Endothelial cell of umbilical vein (primary cell): Measurements from ENCODE around the gene FTO. TPM values are rescaled to one million over a fixed set of nuclear protein-coding genes. Genes with fewer than 3 reads are reported as not detected.

Experiments
- BruUV-seq: library from RNA; stranded (reverse); fragments of 400-500 nt; replicated peaks from 2 replicates; lab custom pipeline; 2021; lab: Mats Ljungman, UMichigan
- CTCF ChIA-PET: fragments of 300-600, 350-600 bp; sonication (Branson Sonifier 250); formaldehyde crosslinking; loops from one replicate; lab custom pipeline; 2021; ENCODE audit warnings: antibody characterized with exemption, inconsistent platforms; lab: Charles Lee
- POLR2A ChIA-PET: fragments of 300-600, 350-600 bp; sonication (Branson Sonifier 250); formaldehyde crosslinking; loops from one replicate; lab custom pipeline; 2021; ENCODE audit warnings: antibody characterized with exemption, inconsistent platforms; lab: Charles Lee
- DNase-seq: peaks from one replicate; pipeline ENCODE4 v3.0.0-alpha.2; 2011; ENCODE audit warnings: low read depth, low spot score
- FAIRE-seq: peaks from 2 replicates; lab custom pipeline; 2011; peaks lifted over from hg19 to GRCh38; lab: Jason Lieb, UNC
- H2AFZ ChIP-seq: 2 replicates; pipeline ENCODE4 v1.6.0; 2012; ENCODE audit warnings: low read depth, low read length, control low read depth, inconsistent platforms
- H3K27ac ChIP-seq: 2 replicates; pipeline ENCODE4 v1.5.1; 2011; ENCODE audit warnings: low read depth, mild to moderate bottlenecking, control low read depth, low read length, moderate library complexity; ENCODE audit not compliant: insufficient read depth
- H3K27me3 ChIP-seq, 2 experiments: 2 replicates each; pipeline versions ENCODE4 v1.6.0 to v1.6.1; 2011; ENCODE audit warnings: low read length in 2 of 2, mixed read lengths in 1 of 2; ENCODE audit not compliant: control insufficient read depth in 2 of 2, insufficient read depth in 2 of 2
- H3K36me3 ChIP-seq, 2 experiments: 2 replicates in 1 of 2; 3 replicates in 1 of 2; pipeline ENCODE4 v1.5.1; 2011; ENCODE audit warnings: low read length in 2 of 2, mild to moderate bottlenecking in 1 of 2, moderate library complexity in 1 of 2; ENCODE audit not compliant: control insufficient read depth in 2 of 2, insufficient read depth in 2 of 2; ENCODE audit errors: extremely low read depth in 1 of 2
- H3K4me1 ChIP-seq: 3 replicates; pipeline ENCODE4 v1.5.1; 2011; ENCODE audit warnings: mild to moderate bottlenecking, low read length; ENCODE audit not compliant: control insufficient read depth, insufficient read depth; ENCODE audit errors: extremely low read depth
- H3K4me2 ChIP-seq: 2 replicates; pipeline ENCODE4 v1.6.1; 2011; ENCODE audit warnings: low read length, control low read depth, mixed read lengths; ENCODE audit not compliant: insufficient read depth
- H3K4me3 ChIP-seq, 3 experiments: fragments of 200-600 bp in 1 of 3; sonication (generic), shearing (Covaris generic) in 1 of 3; replicated peaks in 1 of 3; 2 replicates each; pipeline ENCODE4 v1.5.1; 2011 to 2016; ENCODE audit warnings: control low read depth in 3 of 3, low read length in 3 of 3, mild to moderate bottlenecking in 2 of 3, inconsistent platforms in 1 of 3, low read depth in 1 of 3, moderate library complexity in 1 of 3; ENCODE audit not compliant: insufficient read depth in 1 of 3
- H3K79me2 ChIP-seq: 2 replicates; pipeline ENCODE4 v1.6.0; 2012; ENCODE audit warnings: low read length, inconsistent platforms; ENCODE audit not compliant: control insufficient read depth, insufficient read depth
- H3K9ac ChIP-seq: replicated peaks from 2 replicates; pipeline ENCODE3; 2011; ENCODE audit warnings: low read length, control low read depth; ENCODE audit not compliant: insufficient read depth; ENCODE audit errors: extremely low read depth
- H3K9me1 ChIP-seq: replicated peaks from 3 replicates; pipeline ENCODE4 v1.6.0; 2011; ENCODE audit warnings: mild to moderate bottlenecking, low read length; ENCODE audit not compliant: control insufficient read depth, insufficient read depth; ENCODE audit errors: extremely low read depth
- H3K9me3 ChIP-seq: replicated peaks from 2 replicates; pipeline ENCODE4 v1.5.1; 2012; ENCODE audit warnings: low read length, inconsistent platforms; ENCODE audit not compliant: control insufficient read depth, insufficient read depth
- H4K20me1 ChIP-seq: replicated peaks from 2 replicates; pipeline ENCODE3; 2011; ENCODE audit warnings: mild to moderate bottlenecking, low read length; ENCODE audit not compliant: control insufficient read depth, insufficient read depth; ENCODE audit errors: extremely low read depth
- CTCF ChIP-seq, 2 donors: IDR thresholded peaks; 1 replicate in 1 of 2; 2 replicates in 1 of 2; pipeline ENCODE4 v1.5.1; 2011; ENCODE audit warnings: low read length in 2 of 2, mild to moderate bottlenecking in 2 of 2, moderate library complexity in 2 of 2, control low read depth in 1 of 2, inconsistent platforms in 1 of 2, low read depth in 1 of 2; ENCODE audit not compliant: insufficient read depth in 1 of 2; ENCODE audit errors: extremely low read depth in 1 of 2
- EZH2 ChIP-seq: IDR thresholded peaks from 2 replicates; pipeline ENCODE4 v1.6.1; 2012; ENCODE audit warnings: borderline replicate concordance, low read depth, mild to moderate bottlenecking, moderate library complexity, low read length, inconsistent platforms; ENCODE audit not compliant: severe bottlenecking
- FOS ChIP-seq: IDR thresholded peaks from 2 replicates; pipeline ENCODE4 v1.6.1; 2011; ENCODE audit warnings: mild to moderate bottlenecking, low read length, moderate library complexity, borderline replicate concordance; ENCODE audit not compliant: insufficient read depth
- GATA2 ChIP-seq: IDR thresholded peaks from 2 replicates; pipeline ENCODE4 v1.7.0; 2011; ENCODE audit warnings: low read depth, mild to moderate bottlenecking, moderate library complexity, mixed read lengths, low read length; ENCODE audit not compliant: insufficient read length, insufficient read depth
- JUN ChIP-seq: IDR thresholded peaks from 2 replicates; pipeline ENCODE4 v1.6.1; 2011; ENCODE audit warnings: borderline replicate concordance, low read depth; ENCODE audit not compliant: insufficient read length, insufficient read depth
- MAX ChIP-seq: IDR thresholded peaks from 2 replicates; pipeline ENCODE4 v1.6.1; 2011; ENCODE audit not compliant: insufficient read depth, insufficient read length
- MYC ChIP-seq: IDR thresholded peaks from one replicate; pipeline ENCODE4 v1.6.1; 2011; ENCODE audit warnings: mild to moderate bottlenecking, low read depth, low read length
- POLR2A ChIP-seq: IDR thresholded peaks from 2 replicates; pipeline ENCODE4 v1.6.1; 2012; ENCODE audit warnings: low read depth, mild to moderate bottlenecking, control low read depth, low read length
- POLR2AphosphoS5 ChIP-seq: IDR thresholded peaks from 2 replicates; pipeline ENCODE4 v1.6.1; 2012; ENCODE audit warnings: low read depth, mild to moderate bottlenecking, control low read depth, low read length, moderate library complexity; ENCODE audit not compliant: insufficient read depth
- dilution Hi-C: fragments of 300-500 bp; cut with MboI; formaldehyde crosslinking; loops from one replicate; pipeline ENCODE4 v1.15.0; 2019; ENCODE audit warnings: low sequenced_read_pairs; ENCODE audit not compliant: extremely low pct_ligation_motif_present
- intact Hi-C: fragments of 100-400 bp; cut with micrococcal nuclease; formaldehyde crosslinking; loops from one replicate; pipeline ENCODE4 v1.10.0; 2022
- polyA plus RNA-seq, 4 experiments: library from polyadenylated mRNA; depleted of rRNA in 3 of 4; stranded (reverse) in 3 of 4; unstranded in 1 of 4; fragments of >200 nt; gene quantifications; 2 replicates each; pipeline versions ENCODE4 v1.2.1 to v1.2.3, GENCODE V29; 2011 to 2012; ENCODE audit warnings: missing spikeins in 1 of 4
- total RNA-seq: library from RNA; stranded (reverse); gene quantifications from 2 replicates; pipeline ENCODE4 v1.2.3, GENCODE V29; 2021

FTO gene
- total and polyA plus RNA-seq, 2 donors (not counting 3 experiments of a cell fraction or from before 2014, with no cell fraction given): 48.6 to 87.1 TPM

DNA sequence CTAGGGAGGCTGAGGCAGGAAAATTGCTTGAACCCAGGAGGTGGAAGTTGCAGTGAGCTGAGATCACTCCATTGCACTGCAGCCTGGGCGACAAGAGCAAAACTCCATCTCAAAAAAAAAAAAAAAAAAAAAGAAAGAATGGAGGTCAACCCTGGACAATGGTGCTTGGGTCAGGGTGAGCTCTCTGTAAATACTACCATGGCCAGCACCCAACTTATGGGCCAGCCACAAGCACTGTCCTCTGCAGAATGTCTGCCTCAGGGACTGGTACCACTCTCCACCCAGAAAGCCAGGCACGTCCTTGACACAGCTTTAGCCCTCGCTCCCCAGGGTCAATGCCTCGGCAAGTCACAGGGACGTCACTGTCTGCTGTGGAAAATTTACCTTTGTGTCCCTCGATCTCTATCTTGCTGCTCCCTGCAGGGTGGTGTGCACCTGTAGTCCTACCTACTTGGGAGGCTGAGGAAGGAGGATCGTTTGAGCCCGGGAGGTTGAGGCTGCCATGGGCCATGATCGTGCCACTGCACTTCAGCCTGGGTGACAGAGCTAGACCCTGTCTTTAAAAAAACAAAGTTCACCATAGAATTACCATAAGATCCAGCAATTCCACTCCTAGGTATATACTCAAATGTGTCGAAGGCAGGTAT, 459.4 kb downstream of the FTO start:
- ChIA-PET CTCF (interaction anchor here (0.6 kb wide), 1 partner anchor 99 kb away, joined by 3 read pairs; no protein-coding TSS in a partner anchor), POLR2A (no interaction called here)
- H3K9ac ChIP-seq: no peak overlapping the region
- FAIRE-seq (no peak), DNase-seq (no peak)
- no peaks in the 10 kb centered on the region for H3K79me2 ChIP-seq
- H3K36me3 ChIP-seq: no peaks in the 10 kb centered on the region
- no peaks in the 10 kb centered on the region for H3K27me3 ChIP-seq
- no peak for TF ChIP-seq POLR2A
- no peak for TF ChIP-seq MYC
- no peak for TF ChIP-seq POLR2AphosphoS5
- no peak for TF ChIP-seq MAX
- TF ChIP-seq FOS: no peak
- no peak for TF ChIP-seq CTCF (IDR thresholded peaks at IDR 0.05; ENCODE audit: extremely low read depth in 1 of 2, insufficient read depth in 1 of 2, low read depth in 1 of 2, low read length in 2 of 2)
- TF ChIP-seq GATA2: no peak
- no peak for TF ChIP-seq JUN
- no peak for TF ChIP-seq EZH2
- no peak overlapping the region for H3K27ac ChIP-seq
- no peak overlapping the region for H3K4me2 ChIP-seq
- no peak overlapping the region for H3K4me3 ChIP-seq
- no peaks in the 10 kb centered on the region for H3K4me1 ChIP-seq
- no peaks in the 10 kb centered on the region for H4K20me1 ChIP-seq
- intact Hi-C loops: no loop called here
- no peaks in the 10 kb centered on the region for H3K9me1 ChIP-seq
- no peaks in the 10 kb centered on the region for H3K9me3 ChIP-seq
- dilution Hi-C loops: no loop called here
- BruUV-seq: no TSS peak
- no peak overlapping the region for H2AFZ ChIP-seq
